GM12873 (cell line): ENCODE data around the gene CCDC33.

ENCODE experiments used
- TF ChIP-seq, protein P1 (sequence below): IDR thresholded peaks from 2 replicates; pipeline ENCODE4 v1.5.1; 2012; ENCODE audit warnings: low read depth, mild to moderate bottlenecking, moderate library complexity, low read length, control low read depth; ENCODE audit not compliant: insufficient read depth; ENCODE audit errors: missing control alignments

Gene CCDC33

DNA sequence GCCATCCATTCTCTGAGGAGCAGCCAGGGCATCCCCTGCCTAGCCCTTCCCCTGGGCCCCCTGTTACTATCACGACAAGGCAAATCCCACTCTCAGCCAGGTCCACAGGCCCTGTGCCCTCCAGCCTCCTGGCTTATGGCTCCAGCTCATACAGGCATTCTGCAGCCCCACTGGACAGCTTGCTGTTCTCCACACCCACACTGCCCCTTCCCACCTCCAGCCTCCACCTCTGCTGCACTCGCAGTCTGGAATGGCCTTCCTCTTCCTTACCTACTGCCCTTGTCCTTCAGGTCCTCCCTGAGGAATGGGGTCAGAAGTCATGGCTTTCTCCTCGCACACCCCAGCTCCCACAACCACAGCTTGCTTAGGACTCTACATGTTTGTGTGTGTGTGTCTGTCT, 40.4 kb downstream of the CCDC33 start:
- TF ChIP-seq, protein P1, sequence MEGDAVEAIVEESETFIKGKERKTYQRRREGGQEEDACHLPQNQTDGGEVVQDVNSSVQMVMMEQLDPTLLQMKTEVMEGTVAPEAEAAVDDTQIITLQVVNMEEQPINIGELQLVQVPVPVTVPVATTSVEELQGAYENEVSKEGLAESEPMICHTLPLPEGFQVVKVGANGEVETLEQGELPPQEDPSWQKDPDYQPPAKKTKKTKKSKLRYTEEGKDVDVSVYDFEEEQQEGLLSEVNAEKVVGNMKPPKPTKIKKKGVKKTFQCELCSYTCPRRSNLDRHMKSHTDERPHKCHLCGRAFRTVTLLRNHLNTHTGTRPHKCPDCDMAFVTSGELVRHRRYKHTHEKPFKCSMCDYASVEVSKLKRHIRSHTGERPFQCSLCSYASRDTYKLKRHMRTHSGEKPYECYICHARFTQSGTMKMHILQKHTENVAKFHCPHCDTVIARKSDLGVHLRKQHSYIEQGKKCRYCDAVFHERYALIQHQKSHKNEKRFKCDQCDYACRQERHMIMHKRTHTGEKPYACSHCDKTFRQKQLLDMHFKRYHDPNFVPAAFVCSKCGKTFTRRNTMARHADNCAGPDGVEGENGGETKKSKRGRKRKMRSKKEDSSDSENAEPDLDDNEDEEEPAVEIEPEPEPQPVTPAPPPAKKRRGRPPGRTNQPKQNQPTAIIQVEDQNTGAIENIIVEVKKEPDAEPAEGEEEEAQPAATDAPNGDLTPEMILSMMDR, result no peak

DNA sequence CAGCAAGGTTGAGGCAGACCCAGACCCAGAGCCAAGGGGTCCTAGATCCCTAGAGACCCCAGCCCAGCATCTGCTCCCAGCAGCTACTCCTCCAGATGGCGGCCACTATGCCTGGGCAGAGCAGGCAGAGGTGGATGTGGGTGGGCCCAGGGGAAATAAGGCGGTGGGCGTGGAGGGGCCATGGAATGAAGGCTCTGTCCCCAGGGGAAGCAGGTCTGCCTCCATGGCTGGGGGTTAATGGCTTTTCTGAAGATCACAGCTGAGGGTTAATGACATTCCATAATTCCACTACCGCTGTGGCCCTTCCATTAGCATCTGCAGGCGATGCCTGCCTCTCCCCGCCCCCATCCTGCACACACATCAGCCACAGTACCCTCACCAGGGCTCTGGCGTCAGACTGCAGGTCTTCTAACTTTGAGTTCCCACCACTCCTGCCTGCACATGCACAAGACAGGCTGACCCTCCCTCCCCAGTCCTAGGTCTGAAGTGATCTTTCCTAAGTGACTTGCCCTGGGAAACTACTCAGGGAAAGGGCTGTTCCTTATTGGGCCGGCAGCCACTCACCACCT, 41.2 kb downstream of the CCDC33 start:
- TF ChIP-seq, protein P1, result no peak

GRCh38 chr15:74278207-74278606, 42.1 kb downstream of the CCDC33 start:
- TF ChIP-seq, protein P1, result no peak

GRCh38 chr15:74281147-74282133, 45.3 kb downstream of the CCDC33 start:
- TF ChIP-seq, protein P1, result no peak

DNA sequence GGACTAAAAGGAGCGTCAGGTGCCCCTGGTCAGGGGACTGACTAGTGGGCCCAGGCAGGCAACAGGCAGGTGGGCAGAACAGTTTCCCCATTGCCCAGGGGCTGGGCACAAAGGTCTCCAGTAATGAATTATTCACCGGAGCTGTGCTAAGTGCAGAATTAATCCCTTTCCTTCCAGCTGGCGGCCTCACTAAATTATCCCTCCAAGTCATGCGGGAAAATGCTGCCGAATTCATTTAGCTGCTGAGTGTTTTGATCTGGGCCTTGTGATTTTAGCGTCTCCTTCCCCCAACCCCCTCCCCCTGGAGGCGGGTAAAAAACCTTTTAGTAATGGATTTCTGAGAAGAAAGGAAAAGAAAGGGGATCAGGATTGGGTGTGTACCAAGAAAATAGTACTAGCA, 47.2 kb downstream of the CCDC33 start:
- TF ChIP-seq, protein P1, result no peak

GRCh38 chr15:74289671-74290070, 53.5 kb downstream of the CCDC33 start:
- TF ChIP-seq, protein P1, result no peak

DNA sequence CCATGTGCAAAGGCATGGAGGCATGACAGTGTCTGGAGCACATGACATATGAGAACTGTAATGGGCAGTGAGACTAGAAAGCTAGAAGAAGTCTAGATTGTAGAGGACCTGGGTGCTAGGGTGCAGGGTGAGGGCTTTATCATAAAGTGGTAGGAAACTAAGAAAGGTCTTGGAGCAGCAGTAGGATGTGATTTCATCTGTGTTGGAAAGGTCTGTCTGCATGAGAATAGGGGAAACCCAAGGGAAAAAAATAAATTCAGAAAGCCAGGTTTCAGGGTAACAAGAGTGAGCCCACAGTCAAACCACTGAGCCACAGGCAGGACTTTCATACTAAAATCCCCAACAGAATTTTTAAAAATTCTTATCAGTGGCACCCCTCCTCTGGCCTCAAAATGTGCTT, 54.5 kb downstream of the CCDC33 start:
- TF ChIP-seq, protein P1, result no peak
